HS-5 (cell line): ENCODE results near the gene ZNF516.
A peak's percentile ranks its signal among the peaks of the same experiment; 100 is the strongest.

Source experiments
- DNase-seq: peaks from one replicate; pipeline ENCODE4 v3.0.0-alpha.2; 2012; ENCODE audit warnings: low read depth

Gene ZNF516

GRCh38 chr18:76507830-76508385 lies 12.9 kb upstream of the ZNF516 start:
- no peak for DNase-seq

- no peak for DNase-seq
Measured at GRCh38 chr18:76506974-76507764, 12.1 kb upstream of the ZNF516 start.

GRCh38 chr18:76506395-76506794 lies 11.4 kb upstream of the ZNF516 start:
- DNase-seq, result no peak

- DNase-seq, result no peak
Measured at GRCh38 chr18:76505614-76506013, 10.6 kb upstream of the ZNF516 start.

- DNase-seq, result no peak
Measured at GRCh38 chr18:76504749-76505148, 9.7 kb upstream of the ZNF516 start.

- no peak for DNase-seq
Measured at GRCh38 chr18:76503649-76504386, 8.8 kb upstream of the ZNF516 start.

GRCh38 chr18:76502551-76502950 lies 7.5 kb upstream of the ZNF516 start:
- no peak for DNase-seq

- no peak for DNase-seq
Measured at GRCh38 chr18:76499637-76500340, 4.7 kb upstream of the ZNF516 start.

- no peak for DNase-seq
Measured at GRCh38 chr18:76499021-76499420, 4.0 kb upstream of the ZNF516 start.

- no peak for DNase-seq
Measured at GRCh38 chr18:76498064-76498463, 3.0 kb upstream of the ZNF516 start.

GRCh38 chr18:76497021-76497420 lies 2.0 kb upstream of the ZNF516 start:
- no peak for DNase-seq

- no peak for DNase-seq
Measured at GRCh38 chr18:76496194-76496890, 1.3 kb upstream of the ZNF516 start.

- DNase-seq, result no peak
Measured at GRCh38 chr18:76495435-76496193, 572 bp upstream of the ZNF516 start.

GRCh38 chr18:76494231-76495005 lies 624 bp downstream of the ZNF516 start:
- DNase-seq, result no peak

GRCh38 chr18:76493213-76494161 lies 1.6 kb downstream of the ZNF516 start:
- DNase-seq, result no peak

GRCh38 chr18:76492669-76493212 lies 2.3 kb downstream of the ZNF516 start:
- peak; percentile 87 for DNase-seq

- DNase-seq, result no peak
Measured at GRCh38 chr18:76491776-76492668, 3.0 kb downstream of the ZNF516 start.

- DNase-seq, result no peak
Measured at GRCh38 chr18:76491473-76491775, 3.6 kb downstream of the ZNF516 start.
